GM12875 (cell line): ENCODE results near the gene SPG21.

Experiments
- H3K4me3 ChIP-seq: one replicate; pipeline ENCODE4 v1.5.1; 2011; ENCODE audit warnings: low read depth, low read length, control low read depth
- CTCF ChIP-seq: IDR thresholded peaks from 2 replicates; pipeline ENCODE4 v1.5.1; 2011; ENCODE audit warnings: low read depth, mild to moderate bottlenecking, control low read depth, inconsistent platforms, low read length, moderate library complexity, borderline replicate concordance; ENCODE audit not compliant: insufficient read depth

The SPG21 gene

DNA sequence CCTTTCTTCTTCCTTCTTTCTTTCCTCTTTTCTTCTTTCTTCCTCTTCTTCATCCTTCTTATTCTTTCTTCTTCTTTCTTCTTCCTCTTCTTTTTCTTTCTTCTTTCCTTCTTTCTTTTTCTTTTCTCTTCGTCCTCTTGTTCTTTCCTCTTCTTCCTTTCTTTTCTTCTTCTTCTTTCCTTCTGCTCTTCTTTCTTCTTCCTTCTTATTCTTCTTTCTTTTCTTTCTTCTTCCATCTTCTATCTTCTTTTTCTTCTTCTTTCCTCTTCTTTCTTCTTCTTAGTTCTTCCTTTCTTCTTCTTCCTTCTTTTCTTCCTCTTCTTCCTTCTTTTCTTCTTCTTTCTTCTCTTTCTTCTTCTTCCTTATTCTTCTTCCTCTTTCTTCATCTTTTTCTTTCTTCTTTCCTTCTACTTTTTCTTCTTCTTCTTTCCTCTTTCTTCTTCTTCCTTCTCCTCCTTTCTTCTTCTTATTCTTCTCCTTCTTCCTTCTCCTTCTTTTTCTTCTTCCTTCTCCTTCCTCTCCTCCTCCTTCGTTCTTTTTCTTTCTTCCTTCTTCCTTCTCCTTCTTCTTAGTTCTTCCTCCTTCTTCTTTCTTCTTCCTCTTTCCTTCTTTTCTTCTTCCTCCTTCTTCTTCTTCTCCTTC, 37.8 kb downstream of the SPG21 start:
- no peak overlapping the region for H3K4me3 ChIP-seq
- no peak for TF ChIP-seq CTCF

DNA sequence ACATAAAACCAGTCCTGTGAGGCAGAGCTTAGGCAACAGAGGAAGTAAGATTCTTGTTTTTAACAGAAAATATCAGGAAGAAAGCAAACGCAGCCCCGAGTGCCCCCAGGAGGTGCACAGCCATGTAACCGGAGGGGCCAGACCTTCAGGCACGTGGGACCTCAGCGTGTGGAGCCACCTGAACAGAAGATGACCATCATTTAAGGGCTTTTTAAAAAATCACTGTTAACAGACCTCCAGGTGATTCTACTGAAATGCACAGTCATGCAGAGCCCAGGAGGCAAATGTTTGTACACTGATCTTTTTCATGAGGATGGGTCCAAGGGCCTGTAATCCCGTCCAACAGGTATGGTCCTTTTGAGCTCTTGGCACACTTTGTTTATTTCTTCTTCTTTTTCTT, 38.8 kb downstream of the SPG21 start:
- no peak overlapping the region for H3K4me3 ChIP-seq
- no peak for TF ChIP-seq CTCF

GRCh38 chr15:64949383-64950186, 40.1 kb downstream of the SPG21 start:
- TF ChIP-seq CTCF = no peak
- H3K4me3 ChIP-seq = no peak overlapping the region

DNA sequence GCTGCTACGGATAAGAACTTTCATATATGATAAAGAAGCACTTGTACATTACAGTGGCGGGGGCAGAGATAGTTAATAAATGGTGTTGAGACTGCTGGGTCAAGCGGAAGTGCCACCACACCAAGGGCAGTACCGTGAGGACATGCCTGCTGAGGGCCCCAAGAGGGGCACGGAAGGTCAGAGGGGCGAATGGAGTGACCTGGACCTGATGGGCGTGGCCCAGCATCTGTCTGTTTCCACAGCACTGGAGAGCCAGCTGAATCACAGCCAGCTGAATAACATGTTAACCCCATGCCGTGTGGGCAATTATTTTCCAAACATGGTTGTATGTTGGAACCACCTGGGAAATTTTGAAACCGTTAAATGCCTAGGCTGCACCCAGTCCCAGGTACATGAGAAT, 40.8 kb downstream of the SPG21 start:
- no peak overlapping the region for H3K4me3 ChIP-seq
- no peak for TF ChIP-seq CTCF

DNA sequence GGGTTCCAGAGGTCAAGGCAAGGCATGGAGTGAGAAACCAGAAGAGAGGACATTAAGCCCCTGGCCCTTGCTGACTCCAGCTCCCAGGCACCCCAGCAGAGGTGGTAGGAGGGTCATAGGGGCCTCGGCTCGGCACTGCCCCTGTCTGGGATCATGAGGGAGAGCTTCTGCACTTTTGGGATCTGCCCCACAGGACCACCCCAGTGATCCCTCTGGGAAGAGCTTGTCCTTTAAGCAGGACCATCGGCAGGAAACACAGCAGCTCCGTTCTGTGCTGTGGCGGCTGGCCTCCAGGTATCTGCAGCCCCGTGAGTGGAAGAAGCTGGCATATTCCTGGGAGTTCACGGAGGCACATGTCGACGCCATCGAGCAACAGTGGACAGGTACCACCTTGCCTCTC, 42.5 kb downstream of the SPG21 start:
- no peak for TF ChIP-seq CTCF
- H3K4me3 ChIP-seq = no peak overlapping the region

- H3K4me3 ChIP-seq = no peak overlapping the region
- TF ChIP-seq CTCF = no peak
Measured at GRCh38 chr15:64944961-64945360, 44.8 kb downstream of the SPG21 start.
